D721Med (cell line): ENCODE data around the gene MPC1.
"Not testable (repeated sequence)": the region's sequence is repeated elsewhere in the genome, so short reads cannot be mapped to it uniquely, and the experiment has no call there.

Experiments used
- DNase-seq: peaks from one replicate; pipeline ENCODE4 v3.0.0; 2011; ENCODE audit warnings: low spot score; ENCODE audit not compliant: insufficient read length
- FAIRE-seq: peaks from 2 replicates; lab custom pipeline; 2011; peaks lifted over from hg19 to GRCh38; lab: Jason Lieb, UNC
- CTCF ChIP-seq: IDR thresholded peaks from 2 replicates; pipeline ENCODE4 v1.5.1; 2012; ENCODE audit warnings: mild to moderate bottlenecking, control low read depth; ENCODE audit not compliant: insufficient read depth; ENCODE audit errors: missing control alignments

Gene MPC1

GRCh38 chr6:166370489-166370888, 12.3 kb downstream of the MPC1 start:
- FAIRE-seq, result no peak
- no peak for TF ChIP-seq CTCF
- no peak for DNase-seq

- DNase-seq (no peak), FAIRE-seq (no peak)
- TF ChIP-seq CTCF, result no peak
Measured at GRCh38 chr6:166369782-166370181, 13.0 kb downstream of the MPC1 start.

DNA sequence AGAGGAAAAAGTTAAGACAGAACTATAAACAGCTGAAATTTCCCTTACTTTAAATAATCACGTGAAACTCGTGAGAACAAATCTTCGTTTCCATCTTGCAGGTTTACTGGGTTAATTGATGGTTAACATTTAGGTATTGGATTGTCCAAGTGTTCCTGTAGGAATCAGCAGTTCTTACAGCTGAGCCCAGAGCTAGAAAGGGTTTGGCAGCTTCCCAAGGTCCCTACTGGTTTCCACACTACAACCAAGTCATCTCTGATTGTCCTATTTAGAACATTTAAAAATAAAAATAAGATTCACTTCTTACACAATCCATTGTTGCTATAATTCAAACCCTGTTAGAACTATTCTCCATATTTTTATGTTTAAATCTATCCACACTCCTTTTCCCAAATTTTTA, 15.8 kb downstream of the MPC1 start:
- no peak for FAIRE-seq
- TF ChIP-seq CTCF, result no peak
- DNase-seq, result no peak

GRCh38 chr6:166365806-166366205, 16.9 kb downstream of the MPC1 start:
- no peak for FAIRE-seq
- DNase-seq, result no peak

DNA sequence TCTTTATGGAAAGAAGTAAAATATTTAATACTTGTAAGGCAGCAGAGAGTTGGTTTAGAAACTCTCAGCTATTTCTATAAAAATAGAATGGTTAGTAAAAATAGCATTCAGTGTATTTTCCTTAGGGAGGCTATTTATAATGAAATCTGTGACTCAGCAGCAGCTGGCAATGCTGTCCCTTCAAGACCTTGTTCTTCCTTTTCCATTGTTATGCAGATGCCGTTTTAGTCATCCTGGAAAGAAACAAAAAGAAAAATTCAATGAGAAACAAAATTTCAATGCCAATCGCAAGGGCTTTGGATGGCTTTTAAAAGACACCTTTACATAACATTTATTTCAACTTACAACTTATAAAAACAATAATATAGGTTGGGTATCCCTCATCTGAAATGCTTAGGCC, 17.5 kb downstream of the MPC1 start:
- FAIRE-seq (no peak), DNase-seq (no peak)
- TF ChIP-seq CTCF, result no peak

More at GRCh38 chr6:166365806-166366205, 16.9 kb downstream of the MPC1 start:
- TF ChIP-seq CTCF, result no peak

- TF ChIP-seq CTCF, result no peak
- DNase-seq (no peak), FAIRE-seq (no peak)
Measured at GRCh38 chr6:166364456-166364855, 18.3 kb downstream of the MPC1 start.

- not testable (repeated sequence) for FAIRE-seq, DNase-seq
Measured at GRCh38 chr6:166362427-166362826, 20.3 kb downstream of the MPC1 start.

DNA sequence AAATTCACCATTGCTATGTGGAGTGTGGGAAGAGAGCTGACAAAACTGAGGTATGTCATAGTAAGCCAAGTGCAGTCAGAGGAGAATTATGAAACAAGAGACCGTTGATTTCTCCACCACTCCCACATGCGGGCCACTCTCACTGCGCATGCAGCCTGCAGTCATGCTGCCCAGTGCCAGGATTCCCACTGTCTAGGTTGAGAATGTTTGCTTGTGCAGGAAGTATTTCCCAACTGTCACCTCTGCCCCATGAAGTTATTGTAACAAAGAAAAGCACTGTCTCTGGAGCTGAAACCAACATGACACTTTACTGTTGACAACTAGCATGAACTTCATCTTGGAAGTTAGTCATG, 21.7 kb downstream of the MPC1 start:
- TF ChIP-seq CTCF, result no peak
- FAIRE-seq, result no peak
- no peak for DNase-seq
